ENCODE data around the gene GCSAML.

The GCSAML gene

GRCh38 chr1:247562198-247562597 is 13.3 kb downstream of the GCSAML start:
- Histone ChIP-seq H3K79me2 (ENCODE audit: insufficient read depth, low read length) (no peaks in the 10 kb centered on the region), H3K36me3 (ENCODE audit: low read length) (no peaks in the 10 kb centered on the region), H3K9me3 (ENCODE audit: insufficient read depth, low read length) (no peaks in the 10 kb centered on the region), H3K9me2 (replicated peaks; ENCODE audit: insufficient read depth, low read length) (no peaks in the 10 kb centered on the region), H3K9ac (ENCODE audit: low read length) (no peak overlapping the region), H3F3A (ENCODE audit: insufficient read depth) (no peaks in the 10 kb centered on the region), H3K4me3 (ENCODE audit: insufficient read depth, low read length, poor library complexity, severe bottlenecking) (no peak overlapping the region), H2AFZ (ENCODE audit: low read depth, low read length, severe bottlenecking) (no peak overlapping the region), H3K27ac (ENCODE audit: low read depth, low read length) (no peak overlapping the region), H3K4me2 (ENCODE audit: low read depth, low read length, poor library complexity, severe bottlenecking) (no peak overlapping the region), H3K27me3 (ENCODE audit: low read length) (no peaks in the 10 kb centered on the region), H4K20me1 (ENCODE audit: low read depth, low read length) (no peaks in the 10 kb centered on the region)
- no peak for TF ChIP-seq CTCF (IDR thresholded peaks at IDR 0.05; ENCODE audit: insufficient read depth, low read length, poor library complexity, severe bottlenecking)
- no peak for TF ChIP-seq EZH2phosphoT487 (conservative IDR thresholded peaks at IDR 0.05; ENCODE audit: low read length)

GRCh38 chr1:247574236-247574635 is 25.3 kb downstream of the GCSAML start:
- Histone ChIP-seq H3K27ac (ENCODE audit: low read depth, low read length) (no peak overlapping the region), H3K4me3 (ENCODE audit: insufficient read depth, low read length, poor library complexity, severe bottlenecking) (no peak overlapping the region), H3K9me3 (ENCODE audit: insufficient read depth, low read length) (no peaks in the 10 kb centered on the region), H3K36me3 (ENCODE audit: low read length) (no peaks in the 10 kb centered on the region), H3K27me3 (ENCODE audit: low read length) (no peaks in the 10 kb centered on the region), H3F3A (ENCODE audit: insufficient read depth) (no peaks in the 10 kb centered on the region), H3K9ac (ENCODE audit: low read length) (no peak overlapping the region), H3K79me2 (ENCODE audit: insufficient read depth, low read length) (no peaks in the 10 kb centered on the region), H4K20me1 (ENCODE audit: low read depth, low read length) (no peaks in the 10 kb centered on the region), H3K4me2 (ENCODE audit: low read depth, low read length, poor library complexity, severe bottlenecking) (no peak overlapping the region), H3K9me2 (replicated peaks; ENCODE audit: insufficient read depth, low read length) (no peaks in the 10 kb centered on the region), H2AFZ (ENCODE audit: low read depth, low read length, severe bottlenecking) (no peak overlapping the region)
- no peak for TF ChIP-seq EZH2phosphoT487 (conservative IDR thresholded peaks at IDR 0.05; ENCODE audit: low read length)
- no peak for TF ChIP-seq CTCF (IDR thresholded peaks at IDR 0.05; ENCODE audit: insufficient read depth, low read length, poor library complexity, severe bottlenecking)

GRCh38 chr1:247574664-247575063 is 25.7 kb downstream of the GCSAML start:
- TF ChIP-seq CTCF (IDR thresholded peaks at IDR 0.05; ENCODE audit: insufficient read depth, low read length, poor library complexity, severe bottlenecking) (no peak), EZH2phosphoT487 (conservative IDR thresholded peaks at IDR 0.05; ENCODE audit: low read length) (no peak)
- H3K9ac ChIP-seq (ENCODE audit: low read length) = no peak overlapping the region
- no peaks in the 10 kb centered on the region for H3K9me3 ChIP-seq (ENCODE audit: insufficient read depth, low read length)
- no peak overlapping the region for H3K4me3 ChIP-seq (ENCODE audit: insufficient read depth, low read length, poor library complexity, severe bottlenecking)
- H3K4me2 ChIP-seq (ENCODE audit: low read depth, low read length, poor library complexity, severe bottlenecking) = no peak overlapping the region
- no peaks in the 10 kb centered on the region for H3K27me3 ChIP-seq (ENCODE audit: low read length)
- H3K36me3 ChIP-seq (ENCODE audit: low read length) = no peaks in the 10 kb centered on the region
- H3K9me2 ChIP-seq (replicated peaks; ENCODE audit: insufficient read depth, low read length) = no peaks in the 10 kb centered on the region
- H3K27ac ChIP-seq (ENCODE audit: low read depth, low read length) = no peak overlapping the region
- no peaks in the 10 kb centered on the region for H3K79me2 ChIP-seq (ENCODE audit: insufficient read depth, low read length)
- H4K20me1 ChIP-seq (ENCODE audit: low read depth, low read length) = no peaks in the 10 kb centered on the region
- H2AFZ ChIP-seq (ENCODE audit: low read depth, low read length, severe bottlenecking) = no peak overlapping the region
- H3F3A ChIP-seq (ENCODE audit: insufficient read depth) = no peaks in the 10 kb centered on the region

All from SU-DHL-6 (cell line).